Thyroid gland (tissue), 4 donors: ENCODE results near the gene SEC14L2. TPM values are rescaled to one million over a fixed set of nuclear protein-coding genes. Genes with fewer than 3 reads are reported as not detected.
A peak's percentile ranks its signal among the peaks of the same experiment; 100 is the strongest.

Experiments used
- DNase-seq, 2 donors: peaks; one replicate each; pipeline ENCODE4 v3.0.0-alpha.2; 2019
- H3K27ac ChIP-seq, 3 donors: fragments of 200-600 bp; sonication (generic); 1 replicate in 2 of 3; 2 replicates in 1 of 3; pipeline ENCODE4 v1.5.1; 2016 to 2019; ENCODE audit warnings: mild to moderate bottlenecking in 1 of 3, moderate library complexity in 1 of 3
- H3K27me3 ChIP-seq: fragments of 200-600 bp; sonication (generic); one replicate; pipeline ENCODE4 v1.5.1; 2019
- H3K36me3 ChIP-seq, 2 donors: fragments of 200-600 bp; sonication (generic); one replicate each; pipeline ENCODE4 v1.5.1; 2016 to 2019
- H3K4me1 ChIP-seq, 2 donors: fragments of 200-600 bp; sonication (generic); one replicate each; pipeline ENCODE4 v1.5.1; 2017 to 2019
- H3K4me3 ChIP-seq, 3 donors: fragments of 200-600 bp; sonication (generic); replicated peaks in 1 of 3; 1 replicate in 2 of 3; 2 replicates in 1 of 3; pipeline ENCODE4 v1.5.1; 2016; ENCODE audit warnings: mild to moderate bottlenecking in 1 of 3
- H3K9me3 ChIP-seq: fragments of 200-600 bp; sonication (generic); one replicate; pipeline ENCODE4 v1.5.1; 2017
- CTCF ChIP-seq, 6 experiments: fragments of 200-600 bp in 3 of 6; fragments of 450-650 bp in 3 of 6; sonication (generic) in 3 of 6; IDR thresholded peaks; one replicate each; pipeline ENCODE4 v1.5.1; 2016 to 2019; ENCODE audit warnings: antibody characterized with exemption in 6 of 6, mild to moderate bottlenecking in 2 of 6, inconsistent platforms in 1 of 6, moderate library complexity in 1 of 6
- POLR2A ChIP-seq, 2 donors: fragments of 450-650 bp; IDR thresholded peaks; one replicate each; pipeline ENCODE4 v1.6.1; 2017; ENCODE audit warnings: antibody characterized with exemption in 2 of 2, mild to moderate bottlenecking in 2 of 2, moderate library complexity in 1 of 2
- WGBS, 2 donors: methylation state at CpG; one replicate each; pipeline ENCODE4 v1.1.5; 2017; 5-methylcytosine and 5-hydroxymethylcytosine counted together
- intact Hi-C: fragments of 100-400 bp; cut with DNase I; formaldehyde crosslinking; loops from one replicate; pipeline ENCODE4 v1.15.1; 2023
- total RNA-seq, 4 donors: library from RNA; depleted of rRNA; stranded (reverse); fragments of >200 nt; gene quantifications; one replicate each; pipeline ENCODE4 v1.2.3, GENCODE V29; 2016

Gene SEC14L2
- total RNA-seq: 10 to 100 TPM; 26.6 to 59.1 (median 30.4) TPM

GRCh38 chr22:30396871-30397655, at the start of gene SEC14L2:
Gene SEC14L2, plus strand, starts transcription at chr22:30397018. Its CDS starts 99 bp downstream, at chr22:30397117.
- Histone ChIP-seq H3K27me3 (no peaks in the 10 kb centered on the region), H3K9me3 (no peaks in the 10 kb centered on the region), H3K27ac (peak within 1 kb of the TSS; percentile 36 to 58 (median 54)), H3K4me1 (peaks cover 27 to 39% of the 10 kb centered on the region in 2 donors), H3K36me3 (no peaks in the 10 kb centered on the region), H3K4me3 (peak within 1 kb of the TSS; percentile 40 to 86 (median 57))
- WGBS, 2 donors: 0 to 2% methylated on average over 3 to 12 of the region's 56 CpGs
- peak; percentile 82 to 86 for DNase-seq
- intact Hi-C loops: no loop called here
- TF ChIP-seq CTCF (IDR thresholded peaks at IDR 0.05) (no peak), POLR2A (IDR thresholded peaks at IDR 0.05) (peak in 1 of 2 donors; percentile 84)

GRCh38 chr22:30347255-30347892, 49.4 kb upstream of the SEC14L2 start:
- H3K4me3 ChIP-seq: no peak overlapping the region
- intact Hi-C loops: no loop called here
- TF ChIP-seq POLR2A (IDR thresholded peaks at IDR 0.05): no peak
- TF ChIP-seq CTCF (IDR thresholded peaks at IDR 0.05): no peak
- WGBS, 2 donors: 77 to 84% methylated on average over 5 of the region's 5 CpGs
- no peak for DNase-seq
- H3K27me3 ChIP-seq: no peaks in the 10 kb centered on the region
- peaks cover 65 to 78% of the 10 kb centered on the region in 2 donors for H3K36me3 ChIP-seq
- H3K9me3 ChIP-seq: no peaks in the 10 kb centered on the region
- H3K4me1 ChIP-seq: no peaks in the 10 kb centered on the region
- H3K27ac ChIP-seq: no peak overlapping the region

GRCh38 chr22:30348404-30348803, 48.4 kb upstream of the SEC14L2 start:
- Histone ChIP-seq H3K27me3 (no peaks in the 10 kb centered on the region), H3K36me3 (peaks cover 61 to 75% of the 10 kb centered on the region in 2 donors)

GRCh38 chr22:30348809-30349208, 48.0 kb upstream of the SEC14L2 start:
- intact Hi-C loops: no loop called here
- WGBS, 2 donors: 83 to 90% methylated on average over 4 of the region's 4 CpGs
- Histone ChIP-seq H3K4me3 (no peak overlapping the region), H3K36me3 (peaks cover 57 to 71% of the 10 kb centered on the region in 2 donors), H3K27me3 (no peaks in the 10 kb centered on the region), H3K27ac (no peak overlapping the region), H3K9me3 (no peaks in the 10 kb centered on the region), H3K4me1 (peaks cover 2 to 4% of the 10 kb centered on the region in 2 donors)
- TF ChIP-seq CTCF (IDR thresholded peaks at IDR 0.05) (no peak), POLR2A (IDR thresholded peaks at IDR 0.05) (no peak)
- DNase-seq: no peak

More at GRCh38 chr22:30348404-30348803, 48.4 kb upstream of the SEC14L2 start:
- no peak for DNase-seq
- intact Hi-C loops: no loop called here
- H3K4me1 ChIP-seq: no peaks in the 10 kb centered on the region
- H3K27ac ChIP-seq: no peak overlapping the region
- WGBS, 2 donors: 93 to 98% methylated on average over 4 of the region's 4 CpGs
- no peak for TF ChIP-seq POLR2A (IDR thresholded peaks at IDR 0.05)
- no peak for TF ChIP-seq CTCF (IDR thresholded peaks at IDR 0.05)
- H3K4me3 ChIP-seq: no peak overlapping the region
- no peaks in the 10 kb centered on the region for H3K9me3 ChIP-seq

GRCh38 chr22:30351226-30351625, 45.6 kb upstream of the SEC14L2 start:
- Histone ChIP-seq H3K4me3 (no peak overlapping the region), H3K27ac (no peak overlapping the region), H3K27me3 (no peaks in the 10 kb centered on the region), H3K4me1 (peaks cover 23 to 25% of the 10 kb centered on the region in 2 donors), H3K36me3 (peaks cover 33 to 47% of the 10 kb centered on the region in 2 donors), H3K9me3 (no peaks in the 10 kb centered on the region)
- TF ChIP-seq CTCF (IDR thresholded peaks at IDR 0.05) (no peak), POLR2A (IDR thresholded peaks at IDR 0.05) (no peak)
- WGBS, 2 donors: 91 to 93% methylated on average over 3 of the region's 3 CpGs
- no peak for DNase-seq
- intact Hi-C loops: no loop called here
